H1 (cell line): ENCODE results near the gene EMP2.

ENCODE experiments used
- ATF2 ChIP-seq: IDR thresholded peaks from 2 replicates; pipeline ENCODE4 v1.6.1; 2012; ENCODE audit warnings: low read length, inconsistent platforms
- CTCF ChIP-seq, 3 experiments: IDR thresholded peaks; 1 replicate in 2 of 3; 2 replicates in 1 of 3; pipeline versions ENCODE4 v1.5.1 to v1.6.1; 2011; ENCODE audit warnings: low read length in 3 of 3, mild to moderate bottlenecking in 3 of 3, inconsistent platforms in 2 of 3, low read depth in 1 of 3, moderate library complexity in 1 of 3; ENCODE audit not compliant: insufficient read depth in 1 of 3; ENCODE audit errors: control extremely low read depth in 1 of 3
- EZH2 ChIP-seq: fragments of 200-600 bp; sonication (generic); IDR thresholded peaks from 2 replicates; pipeline ENCODE4 v1.7.1; 2012; ENCODE audit warnings: low read depth, mild to moderate bottlenecking, moderate library complexity, low read length, inconsistent platforms; ENCODE audit not compliant: severe bottlenecking
- TAF1 ChIP-seq: IDR thresholded peaks from 2 replicates; pipeline ENCODE4 v1.6.1; 2011; ENCODE audit warnings: mild to moderate bottlenecking, low read depth, low read length
- TBP ChIP-seq: IDR thresholded peaks from 2 replicates; pipeline ENCODE4 v1.6.1; 2011; ENCODE audit warnings: low read depth, low read length, improper control_type of control experiment

GRCh38 chr16:10600782-10601443 is 20.5 kb upstream of the EMP2 start:
- TF ChIP-seq ATF2 (no peak), TAF1 (no peak), TBP (no peak), CTCF (IDR thresholded peaks at IDR 0.05; ENCODE audit: control extremely low read depth in 1 of 3, insufficient read depth in 1 of 3, low read depth in 1 of 3, low read length in 3 of 3) (no peak), EZH2 (no peak)
